Measurements from ENCODE around the gene URB2.
"Not testable (repeated sequence)": the region's sequence is repeated elsewhere in the genome, so short reads cannot be mapped to it uniquely, and the experiment has no call there.

URB2 gene

GRCh38 chr1:229696385-229696784, 70.3 kb downstream of the URB2 start:
- H3K27ac ChIP-seq, result peak overlapping the region in 7 of 11 experiments; percentile 12 to 95 (median 89); a peak in 10 of 22 replicates
- H3K9ac ChIP-seq, result peak overlapping the region in 1 of 11 experiments; percentile 84; a peak in 4 of 22 replicates
- peaks cover 46 to 93% (median 71%) of the 10 kb centered on the region in 10 experiments for H3K4me1 ChIP-seq

DNA sequence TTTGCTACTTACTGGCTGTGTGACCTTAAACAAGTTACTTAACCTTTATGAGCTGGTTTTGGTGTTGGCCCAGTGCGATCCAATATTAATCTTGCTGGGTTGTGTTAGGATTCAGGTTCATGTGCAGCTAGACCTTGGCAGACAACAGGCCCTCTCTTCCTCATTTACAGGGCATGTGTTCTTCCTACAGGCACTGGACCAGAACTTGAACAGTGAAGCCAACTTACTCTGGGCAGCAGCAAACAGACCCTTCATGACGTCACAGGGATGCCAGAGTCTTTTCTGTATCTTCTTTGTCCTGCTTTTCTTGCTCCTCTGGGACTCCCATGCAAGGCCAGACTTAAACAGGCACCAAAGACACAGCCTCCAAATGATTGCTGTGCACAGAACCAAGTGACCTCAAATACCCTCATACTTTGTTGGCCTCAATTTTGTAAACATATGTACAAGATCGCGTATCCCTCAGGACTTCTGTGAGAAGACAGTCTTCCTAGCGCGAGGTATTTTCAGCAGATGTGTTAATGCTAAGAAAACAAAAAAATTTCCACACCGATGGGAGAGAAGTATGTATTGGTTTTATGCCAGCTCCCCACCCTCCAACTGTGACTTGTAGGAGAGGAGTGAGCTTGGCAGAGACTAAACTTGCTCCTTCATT, 73.7 kb downstream of the URB2 start:
- H4K20me1 ChIP-seq, result no peaks in the 10 kb centered on the region
- no peak overlapping the region for H3K9ac ChIP-seq
- H3K36me3 ChIP-seq, result no peaks in the 10 kb centered on the region
- H3K4me1 ChIP-seq, result peaks cover 12 to 64% (median 38%) of the 10 kb centered on the region in 10 experiments
- H3K9me3 ChIP-seq (replicated peaks in 1 of 11), result peaks cover 7 to 18% (median 15%) of the 10 kb centered on the region in 11 experiments; a peak in 20 of 22 replicates
- no peak overlapping the region for H3K4me3 ChIP-seq
- no peak overlapping the region for H3K27ac ChIP-seq
- no peak for TF ChIP-seq Cebpa-rat (IDR thresholded peaks at IDR 0.05)
- no peaks in the 10 kb centered on the region for H3K27me3 ChIP-seq
- peak overlapping the region in 7 of 11 experiments; percentile 2 to 47 (median 35); a peak in 11 of 22 replicates for H3K4me2 ChIP-seq

More at GRCh38 chr1:229696385-229696784, 70.3 kb downstream of the URB2 start:
- H4K20me1 ChIP-seq, result no peaks in the 10 kb centered on the region
- no peaks in the 10 kb centered on the region for H3K36me3 ChIP-seq
- no peak for TF ChIP-seq Cebpa-rat (IDR thresholded peaks at IDR 0.05)
- peaks cover 0 to 11% (median 0%) of the 10 kb centered on the region in 11 experiments; a peak in 2 of 22 replicates for H3K27me3 ChIP-seq
- H3K9me3 ChIP-seq (replicated peaks in 1 of 11), result peaks cover 0 to 6% (median 3%) of the 10 kb centered on the region in 11 experiments; a peak in 12 of 22 replicates
- peak overlapping the region in 10 of 11 experiments; percentile 46 to 93 (median 79); a peak in 19 of 22 replicates for H3K4me2 ChIP-seq
- H3K4me3 ChIP-seq, result no peak overlapping the region; a peak in 1 of 20 replicates

DNA sequence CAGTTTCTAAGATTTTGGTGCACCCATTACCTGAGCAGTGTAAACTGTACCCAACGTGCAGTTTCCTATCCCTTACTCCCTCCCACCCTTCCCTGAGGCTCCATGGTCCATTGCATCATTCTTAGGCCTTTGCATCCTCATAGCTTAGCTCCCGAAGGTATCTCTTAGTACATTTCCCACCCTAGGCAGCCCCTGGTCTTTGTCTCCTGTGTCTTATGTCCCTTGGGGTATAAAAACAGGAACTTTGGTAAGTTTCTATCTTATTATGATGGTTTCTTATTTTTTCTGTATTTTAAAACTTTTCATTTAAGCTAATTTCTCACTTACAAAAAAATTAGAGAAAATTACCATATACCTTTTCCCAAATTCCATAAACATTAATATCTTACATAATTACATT, 78.1 kb downstream of the URB2 start:
- no peak overlapping the region for H3K27ac ChIP-seq
- no peak overlapping the region for H3K9ac ChIP-seq
- no peaks in the 10 kb centered on the region for H4K20me1 ChIP-seq
- peak overlapping the region in 2 of 11 experiments; percentile 4 to 12; a peak in 2 of 22 replicates for H3K4me2 ChIP-seq
- peaks cover 0 to 23% (median 10%) of the 10 kb centered on the region in 10 experiments; a peak in 12 of 20 replicates for H3K4me1 ChIP-seq
- peaks cover 11 to 57% (median 49%) of the 10 kb centered on the region in 11 experiments for H3K9me3 ChIP-seq (replicated peaks in 1 of 11)
- no peaks in the 10 kb centered on the region for H3K27me3 ChIP-seq
- no peaks in the 10 kb centered on the region for H3K36me3 ChIP-seq
- no peak for TF ChIP-seq Cebpa-rat (IDR thresholded peaks at IDR 0.05)
- no peak overlapping the region for H3K4me3 ChIP-seq

- not testable (repeated sequence) for H3K9ac ChIP-seq, H3K4me2 ChIP-seq, H3K27me3 ChIP-seq, H3K4me3 ChIP-seq, H3K36me3 ChIP-seq, H4K20me1 ChIP-seq, H3K27ac ChIP-seq
- Histone ChIP-seq H3K4me1 (peaks cover 0 to 13% (median 0%) of the 10 kb centered on the region in 10 experiments; a peak in 7 of 20 replicates), H3K9me3 (replicated peaks in 1 of 11) (peaks cover 11 to 64% (median 54%) of the 10 kb centered on the region in 11 experiments)
Measured at GRCh38 chr1:229705152-229705551, 79.1 kb downstream of the URB2 start.

DNA sequence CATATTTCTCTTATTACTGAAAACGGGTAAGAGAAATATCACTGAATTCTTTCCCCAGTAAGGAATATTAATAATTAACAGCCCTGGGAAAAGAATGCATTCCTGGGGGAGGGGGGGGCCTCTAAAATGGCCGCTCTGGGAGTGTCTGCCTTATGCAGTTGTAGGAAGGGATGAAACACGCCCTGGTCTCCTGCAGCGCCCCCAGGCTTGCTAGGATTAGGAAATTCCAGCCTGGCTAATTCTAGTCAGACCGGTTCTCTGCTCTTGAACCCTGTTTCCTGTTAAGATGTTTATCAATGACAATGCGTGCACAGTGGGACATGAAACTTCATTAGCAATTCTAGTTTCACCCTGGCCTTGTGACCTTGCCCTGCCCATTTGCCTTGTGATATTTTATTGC, 81.1 kb downstream of the URB2 start:
- not testable (repeated sequence) for H4K20me1 ChIP-seq, H3K4me3 ChIP-seq, H3K36me3 ChIP-seq, H3K9ac ChIP-seq, H3K27me3 ChIP-seq, H3K4me2 ChIP-seq, H3K27ac ChIP-seq, H3K4me1 ChIP-seq
- peaks cover 4 to 54% (median 44%) of the 10 kb centered on the region in 11 experiments; a peak in 21 of 22 replicates for H3K9me3 ChIP-seq (replicated peaks in 1 of 11)

DNA sequence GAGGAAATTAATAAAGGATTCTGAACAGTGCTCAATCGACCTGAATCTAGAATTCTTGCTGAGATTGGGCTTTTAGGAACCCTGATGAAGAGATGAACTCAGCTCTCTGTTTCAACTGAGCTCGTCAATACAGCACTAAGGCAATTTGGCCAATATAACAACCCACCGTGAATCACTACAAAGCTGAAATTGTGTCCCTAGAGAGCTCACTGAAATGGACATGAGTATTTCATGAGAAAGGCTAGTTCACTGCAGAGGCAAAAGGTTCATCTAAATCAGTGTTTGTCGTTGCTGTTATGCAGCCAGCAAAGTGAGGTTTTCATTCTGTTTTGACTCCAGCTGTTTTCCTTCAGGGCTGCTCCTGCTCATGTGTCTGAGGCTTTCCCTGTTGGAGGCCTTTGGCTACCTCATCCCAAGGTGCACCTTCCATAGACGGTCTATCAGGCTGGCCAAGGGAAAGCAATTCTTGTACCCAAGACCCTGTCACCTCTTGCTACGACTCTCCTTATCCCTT, 83.5 kb downstream of the URB2 start:
- Histone ChIP-seq H3K27me3 (no peaks in the 10 kb centered on the region), H3K27ac (no peak overlapping the region), H3K4me3 (no peak overlapping the region), H3K9me3 (replicated peaks in 1 of 11) (peaks cover 0 to 49% (median 39%) of the 10 kb centered on the region in 11 experiments; a peak in 21 of 22 replicates), H3K4me1 (no peaks in the 10 kb centered on the region), H3K4me2 (no peak overlapping the region), H3K36me3 (no peaks in the 10 kb centered on the region), H3K9ac (no peak overlapping the region), H4K20me1 (no peaks in the 10 kb centered on the region)
- no peak for TF ChIP-seq Cebpa-rat (IDR thresholded peaks at IDR 0.05)

All from BLaER1 treated with 17β-estradiol and CSF1 and Interleukin-3, amounts not matched to agents 10 nM and 100 nM (cell line).